Measurements from ENCODE around the gene LPAR1. TPM values are rescaled to one million over a fixed set of nuclear protein-coding genes. Genes with fewer than 3 reads are reported as not detected.

Gene LPAR1
- total and polyA plus RNA-seq, 2 of the 8 experiments (the other 6 are each of a cell fraction or from before 2014, with no cell fraction given), result 3.4 to 5.1 TPM

DNA sequence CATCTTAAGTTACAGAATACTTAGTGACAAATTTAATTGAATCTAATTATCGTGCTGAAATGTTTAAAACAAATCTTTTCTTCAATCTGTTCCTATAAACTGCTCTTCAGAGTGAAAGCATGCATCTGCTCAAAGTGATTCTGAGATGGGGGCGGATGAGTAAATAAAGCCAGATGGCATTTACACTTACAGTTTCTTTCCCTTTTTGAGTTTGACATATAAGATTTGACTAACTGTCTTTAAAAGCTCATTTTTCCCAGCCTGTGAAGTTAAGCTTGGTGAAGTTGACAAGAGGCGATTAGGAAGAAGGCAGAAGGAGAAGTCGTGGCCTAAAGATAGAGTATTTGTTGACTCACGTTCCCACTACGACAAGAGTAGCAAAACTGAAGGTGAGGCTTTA is 137.4 kb downstream of the LPAR1 start (continued):
- TF ChIP-seq, protein P1, sequence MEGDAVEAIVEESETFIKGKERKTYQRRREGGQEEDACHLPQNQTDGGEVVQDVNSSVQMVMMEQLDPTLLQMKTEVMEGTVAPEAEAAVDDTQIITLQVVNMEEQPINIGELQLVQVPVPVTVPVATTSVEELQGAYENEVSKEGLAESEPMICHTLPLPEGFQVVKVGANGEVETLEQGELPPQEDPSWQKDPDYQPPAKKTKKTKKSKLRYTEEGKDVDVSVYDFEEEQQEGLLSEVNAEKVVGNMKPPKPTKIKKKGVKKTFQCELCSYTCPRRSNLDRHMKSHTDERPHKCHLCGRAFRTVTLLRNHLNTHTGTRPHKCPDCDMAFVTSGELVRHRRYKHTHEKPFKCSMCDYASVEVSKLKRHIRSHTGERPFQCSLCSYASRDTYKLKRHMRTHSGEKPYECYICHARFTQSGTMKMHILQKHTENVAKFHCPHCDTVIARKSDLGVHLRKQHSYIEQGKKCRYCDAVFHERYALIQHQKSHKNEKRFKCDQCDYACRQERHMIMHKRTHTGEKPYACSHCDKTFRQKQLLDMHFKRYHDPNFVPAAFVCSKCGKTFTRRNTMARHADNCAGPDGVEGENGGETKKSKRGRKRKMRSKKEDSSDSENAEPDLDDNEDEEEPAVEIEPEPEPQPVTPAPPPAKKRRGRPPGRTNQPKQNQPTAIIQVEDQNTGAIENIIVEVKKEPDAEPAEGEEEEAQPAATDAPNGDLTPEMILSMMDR (IDR thresholded peaks at IDR 0.05; ENCODE audit: control extremely low read depth in 1 of 3, insufficient read depth in 1 of 3, low read depth in 1 of 3, low read length in 3 of 3), result no peak
- TF ChIP-seq, protein P2, sequence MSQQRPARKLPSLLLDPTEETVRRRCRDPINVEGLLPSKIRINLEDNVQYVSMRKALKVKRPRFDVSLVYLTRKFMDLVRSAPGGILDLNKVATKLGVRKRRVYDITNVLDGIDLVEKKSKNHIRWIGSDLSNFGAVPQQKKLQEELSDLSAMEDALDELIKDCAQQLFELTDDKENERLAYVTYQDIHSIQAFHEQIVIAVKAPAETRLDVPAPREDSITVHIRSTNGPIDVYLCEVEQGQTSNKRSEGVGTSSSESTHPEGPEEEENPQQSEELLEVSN (IDR thresholded peaks at IDR 0.05), result no peak
